GM18858 (cell line): ENCODE data around the gene PTH2R.
"Not testable (repeated sequence)": the region's sequence is repeated elsewhere in the genome, so short reads cannot be mapped to it uniquely, and the experiment has no call there.

ENCODE experiments used
- ATAC-seq: cut with Tn5 transposase; IDR thresholded peaks from one replicate; pipeline ENCODE4 v1.9.1; 2021; ENCODE audit not compliant: unreplicated experiment

Gene PTH2R

DNA sequence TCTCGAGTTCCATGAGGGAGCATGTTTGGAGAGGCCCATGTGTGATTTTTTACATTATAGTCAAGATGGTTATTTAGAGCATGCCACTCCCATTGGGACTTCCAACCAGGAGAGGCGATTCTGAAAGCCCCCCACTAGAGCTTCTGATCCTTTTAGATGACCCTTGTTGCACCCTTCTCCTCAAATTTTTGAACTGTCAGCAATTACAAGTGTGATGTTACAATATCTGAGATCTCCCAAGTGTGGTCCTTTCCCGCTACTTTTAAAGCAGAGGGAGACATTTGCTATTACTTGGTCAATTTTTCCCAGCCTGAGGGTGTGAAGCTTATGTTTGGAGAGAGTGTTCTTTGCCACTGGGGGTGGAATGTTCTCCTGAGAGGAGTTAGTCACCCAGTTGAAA, 16.7 kb upstream of the PTH2R start:
- ATAC-seq, result no peak

DNA sequence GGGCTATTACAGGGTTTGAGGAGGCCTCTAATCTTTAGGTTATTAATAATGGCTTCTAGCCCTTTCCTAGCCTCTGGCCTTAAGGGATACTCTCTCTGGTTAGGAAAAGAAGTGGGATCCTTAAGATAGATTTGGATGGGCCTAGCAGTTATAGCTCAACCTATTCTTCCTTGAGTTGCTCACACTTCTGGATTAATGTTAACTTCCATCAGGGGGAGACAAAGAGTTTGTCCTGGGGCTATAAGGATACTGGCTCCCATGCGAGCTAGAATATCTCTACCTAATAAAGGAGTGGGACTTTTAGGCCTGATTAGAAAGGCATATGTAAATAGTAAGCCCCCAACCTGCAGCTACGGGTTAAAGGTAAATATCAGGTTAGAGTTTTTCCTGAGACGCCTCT, 14.3 kb upstream of the PTH2R start:
- no peak for ATAC-seq

- not testable (repeated sequence) for ATAC-seq
Measured at GRCh38 chr2:208396796-208397195, 9.8 kb upstream of the PTH2R start.

GRCh38 chr2:208399201-208399600, 7.4 kb upstream of the PTH2R start:
- ATAC-seq, result no peak

GRCh38 chr2:208407667-208408066, 1.1 kb downstream of the PTH2R start:
- no peak for ATAC-seq

DNA sequence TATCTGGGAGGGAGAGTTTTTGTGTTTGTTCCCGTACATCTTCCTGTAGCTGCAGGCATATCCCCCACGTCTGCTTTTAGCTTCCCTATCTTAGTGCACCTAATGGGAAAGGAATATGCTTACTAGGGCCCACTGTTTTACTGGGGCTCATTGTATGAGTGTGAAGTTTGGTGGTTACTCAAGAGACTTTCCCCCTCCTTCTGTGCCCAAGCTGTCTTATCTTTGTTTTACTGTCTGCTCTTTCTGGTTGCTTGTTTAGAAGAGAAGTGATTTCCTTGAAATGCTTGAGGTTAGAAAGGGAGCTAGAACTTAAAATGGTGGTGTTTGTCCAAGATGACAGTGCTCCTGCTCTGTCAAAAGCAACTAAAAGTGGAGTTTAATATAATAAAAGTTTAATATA, 7.3 kb downstream of the PTH2R start:
- ATAC-seq, result no peak

DNA sequence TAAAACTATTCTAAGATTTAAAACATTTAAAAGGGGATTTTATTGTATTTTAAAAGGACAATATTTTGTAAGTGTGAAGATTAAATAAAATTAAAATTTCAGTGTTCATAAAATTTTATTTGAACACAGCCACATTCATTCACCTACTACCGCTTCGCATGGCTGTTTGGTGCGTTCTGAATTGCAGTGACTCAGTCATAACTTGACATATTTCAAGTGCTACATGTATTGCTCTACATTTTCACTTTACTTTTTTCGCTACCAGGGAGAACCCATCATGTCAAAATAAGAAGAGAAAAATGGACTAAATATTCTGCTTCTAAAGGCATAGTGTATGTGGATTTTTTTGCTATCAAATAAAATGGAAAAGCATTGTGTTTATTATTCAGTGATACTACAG, 8.7 kb downstream of the PTH2R start:
- peak; percentile 50 for ATAC-seq

DNA sequence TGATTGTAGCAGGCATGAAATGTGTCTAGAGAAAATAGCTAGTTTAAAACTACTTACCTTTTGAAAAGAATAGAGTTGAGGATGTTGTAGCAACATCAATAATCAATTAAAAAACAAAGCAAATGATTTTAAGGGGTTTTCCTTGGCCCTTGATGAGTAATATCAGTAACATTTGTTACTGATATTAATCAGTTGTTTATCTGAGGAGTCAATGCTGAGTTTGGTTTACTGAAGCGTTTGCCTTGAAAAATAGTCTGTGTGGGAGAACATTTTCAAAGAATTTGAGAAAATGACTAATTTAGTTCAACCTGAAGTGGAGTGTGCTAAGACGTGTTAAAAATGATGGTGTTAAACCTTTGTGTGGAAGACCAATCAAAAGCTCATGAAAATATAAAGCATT, 9.3 kb downstream of the PTH2R start:
- ATAC-seq, result peak; percentile 92

DNA sequence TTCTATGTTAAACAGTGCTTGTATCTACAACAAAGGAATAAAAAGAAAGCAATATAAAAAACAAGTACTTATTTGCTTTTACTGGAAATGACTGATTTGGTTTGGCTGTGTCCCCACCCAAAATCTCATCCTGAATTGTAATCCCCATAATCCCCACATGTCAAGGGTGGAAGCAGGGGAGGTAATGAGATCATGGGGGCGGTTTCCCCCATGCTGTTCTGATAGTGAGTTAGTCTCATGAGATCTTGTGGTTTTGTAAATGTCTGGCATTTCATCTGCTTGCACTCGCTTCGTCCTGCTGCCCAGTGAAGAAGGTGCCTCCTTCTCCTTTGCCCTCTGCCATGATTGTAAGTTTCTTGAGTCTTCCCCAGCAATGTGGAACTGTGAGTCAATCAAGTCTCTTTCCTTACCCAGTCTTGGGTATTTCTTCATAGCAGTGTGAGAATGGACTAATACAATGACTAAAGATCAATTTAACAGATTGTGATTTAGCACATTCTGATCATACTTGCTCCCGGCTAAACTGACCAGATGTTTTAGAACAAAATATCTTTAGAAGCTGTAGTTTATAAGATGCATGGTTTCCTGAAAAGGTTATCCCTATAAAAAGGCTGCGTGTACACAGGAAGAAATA, 19.9 kb downstream of the PTH2R start:
- no peak for ATAC-seq

DNA sequence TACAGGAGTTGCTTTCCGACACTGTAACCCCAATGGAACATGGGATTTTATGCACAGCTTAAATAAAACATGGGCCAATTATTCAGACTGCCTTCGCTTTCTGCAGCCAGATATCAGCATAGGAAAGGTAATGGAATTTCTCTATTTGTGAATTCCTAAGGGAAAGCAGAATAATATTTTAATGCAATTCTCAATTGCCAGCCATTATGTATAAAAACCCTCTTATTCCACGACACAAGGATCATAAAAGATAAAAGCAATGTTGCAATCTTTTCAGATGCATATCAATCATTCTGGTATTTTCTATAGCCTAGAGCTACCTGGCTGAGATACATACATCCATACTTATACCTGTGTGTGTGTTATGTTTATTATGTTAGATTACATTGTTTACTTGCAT, 31.2 kb downstream of the PTH2R start:
- no peak for ATAC-seq

- ATAC-seq, result no peak
Measured at GRCh38 chr2:208440716-208441115, 34.1 kb downstream of the PTH2R start.

DNA sequence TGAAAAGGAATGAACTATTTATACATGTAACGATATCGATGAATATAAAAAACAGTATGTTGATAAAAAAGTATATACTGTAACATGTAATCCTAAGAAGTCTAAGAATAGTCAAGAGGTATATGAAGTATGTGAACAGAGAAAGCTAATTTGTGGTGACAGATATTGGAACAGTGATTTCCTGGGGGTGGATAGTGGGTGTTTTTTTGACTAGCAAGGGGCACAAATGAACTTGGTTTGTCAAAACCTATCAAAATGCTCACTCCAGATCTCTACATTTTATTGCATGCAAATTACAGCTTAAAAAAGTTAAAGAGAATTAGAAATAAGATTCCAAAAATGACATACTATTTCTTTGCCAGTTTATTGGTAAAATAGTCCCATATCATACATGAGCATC, 35.4 kb downstream of the PTH2R start:
- no peak for ATAC-seq

DNA sequence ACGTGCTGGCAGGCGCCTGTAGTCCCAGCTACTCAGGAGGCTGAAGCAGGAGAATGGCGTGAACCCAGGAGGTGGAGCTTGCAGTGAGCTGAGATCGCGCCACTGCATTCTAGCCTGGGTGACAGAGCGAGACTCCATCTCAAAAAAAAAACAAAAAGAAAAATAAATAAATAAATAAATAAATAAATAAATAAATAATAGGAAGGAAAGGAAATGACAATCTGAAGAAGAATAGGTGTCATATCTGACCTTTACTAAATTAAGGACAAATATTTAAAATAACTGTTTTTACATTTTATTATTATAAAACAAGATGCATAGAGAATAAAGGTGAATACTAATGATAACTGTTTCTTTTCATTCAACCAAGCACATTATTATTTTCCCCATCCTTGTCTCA, 40.9 kb downstream of the PTH2R start:
- not testable (repeated sequence) for ATAC-seq

GRCh38 chr2:208451061-208451460, 44.5 kb downstream of the PTH2R start:
- no peak for ATAC-seq

GRCh38 chr2:208454861-208455260, 48.3 kb downstream of the PTH2R start:
- no peak for ATAC-seq

DNA sequence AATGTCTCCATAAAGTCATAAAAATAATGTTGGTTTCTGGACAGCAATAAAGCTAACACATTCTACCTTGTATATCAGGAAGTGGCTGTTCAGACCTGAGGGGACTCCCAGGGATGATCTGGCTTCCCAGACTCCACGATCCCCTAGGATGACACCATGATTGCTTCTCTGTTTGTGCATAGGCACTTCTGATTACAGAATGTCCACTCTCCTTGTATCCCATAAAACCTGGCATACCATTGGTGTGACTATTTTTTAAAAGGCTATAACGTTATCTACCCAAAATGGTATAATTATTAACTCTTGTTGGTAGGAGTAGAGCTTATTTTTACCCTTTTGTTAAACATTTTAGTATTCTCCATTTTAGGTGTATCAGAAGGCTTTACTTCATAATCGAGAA, 57.1 kb downstream of the PTH2R start:
- no peak for ATAC-seq

- no peak for ATAC-seq
Measured at GRCh38 chr2:208464205-208464604, 57.6 kb downstream of the PTH2R start.

GRCh38 chr2:208466151-208466919, 59.7 kb downstream of the PTH2R start:
- peak; percentile 88 for ATAC-seq

DNA sequence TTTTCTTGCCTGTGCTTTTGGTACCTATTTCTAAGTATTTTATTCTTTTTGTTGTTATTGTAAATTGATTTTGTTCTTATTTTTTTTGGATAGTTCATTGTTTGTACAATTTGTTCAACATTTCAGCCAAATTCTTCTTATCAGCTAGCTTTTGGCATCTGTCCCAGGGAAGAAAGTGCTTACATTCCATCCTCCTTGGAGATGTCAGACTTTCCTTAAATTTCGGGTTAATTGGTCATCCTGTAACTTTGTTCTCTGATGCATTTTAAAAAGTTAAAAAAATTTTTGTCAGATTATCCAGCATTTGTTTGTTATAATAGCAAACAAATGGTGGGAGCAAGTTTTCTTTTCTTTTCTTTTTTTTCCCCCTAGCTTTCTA, 60.3 kb downstream of the PTH2R start:
- ATAC-seq, result no peak

- ATAC-seq, result no peak
Measured at GRCh38 chr2:208467564-208467963, 61.0 kb downstream of the PTH2R start.

- no peak for ATAC-seq
Measured at GRCh38 chr2:208477741-208478140, 71.1 kb downstream of the PTH2R start.

DNA sequence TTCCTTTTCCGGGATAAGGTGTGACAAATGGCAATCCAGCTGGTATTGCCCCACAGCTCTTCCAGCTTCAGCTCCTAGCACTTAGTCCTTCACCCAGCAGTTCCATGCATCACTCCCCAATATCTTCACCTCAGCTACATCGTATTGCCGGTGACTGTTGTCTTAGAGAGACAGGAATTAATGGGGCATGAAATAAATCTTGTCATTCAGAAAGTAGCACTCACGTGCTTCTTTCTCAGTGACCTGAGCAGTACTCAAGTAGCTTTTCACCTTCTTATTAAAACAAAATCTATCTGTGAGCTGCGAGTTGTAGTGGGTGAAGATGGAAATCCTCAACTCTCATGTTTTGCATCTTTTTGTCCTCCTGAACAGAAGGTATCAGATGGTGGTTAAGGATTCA, 72.8 kb downstream of the PTH2R start:
- peak; percentile 65 for ATAC-seq

- ATAC-seq, result not testable (repeated sequence)
Measured at GRCh38 chr2:208481945-208482344, 75.4 kb downstream of the PTH2R start.
